WTC11 (cell line): Measurements from ENCODE around the gene NME5. TPM values are rescaled to one million over a fixed set of nuclear protein-coding genes. Genes with fewer than 3 reads are reported as not detected.

Experiments
- ATAC-seq: fragments of 200-7000 bp; cut with Tn5 transposase; 2 replicates; pipeline ENCODE4 v1.10.0; 2021; ENCODE audit warnings: mild to moderate bottlenecking, moderate library complexity
- CTCF ChIA-PET: fragments of 300-600 bp; sonication (Branson Sonifier 250); formaldehyde crosslinking; loops from one replicate; lab custom pipeline; 2021; ENCODE audit warnings: antibody characterized with exemption; lab: Charles Lee
- POLR2A ChIA-PET: fragments of 350-600 bp; sonication (Branson Sonifier 250); formaldehyde crosslinking; loops from one replicate; lab custom pipeline; 2021; ENCODE audit warnings: antibody characterized with exemption; lab: Charles Lee
- DNase-seq: peaks from one replicate; pipeline ENCODE4 v3.0.0; 2021; ENCODE audit warnings: low spot score
- H3K27ac Mint-ChIP-seq: 2 replicates; pipeline ENCODE4 v1.8.0; 2021; ENCODE audit warnings: mixed read lengths
- H3K27me3 Mint-ChIP-seq: 2 replicates; pipeline ENCODE4 v1.8.0; 2021; ENCODE audit warnings: low read depth, mild to moderate bottlenecking, moderate library complexity, mixed read lengths
- H3K36me3 Mint-ChIP-seq: 2 replicates; pipeline ENCODE4 v1.8.0; 2021; ENCODE audit warnings: mixed read lengths
- H3K4me1 Mint-ChIP-seq: 2 replicates; pipeline ENCODE4 v1.8.0; 2022; ENCODE audit warnings: mixed read lengths
- H3K4me3 Mint-ChIP-seq: 2 replicates; pipeline ENCODE4 v1.8.0; 2021; ENCODE audit warnings: mild to moderate bottlenecking, moderate library complexity, mixed read lengths
- H3K9me3 Mint-ChIP-seq: 2 replicates; pipeline ENCODE4 v1.8.0; 2021; ENCODE audit warnings: mixed read lengths
- AFF4 ChIP-seq: sonication (generic); formaldehyde crosslinking; IDR thresholded peaks from 2 replicates; pipeline ENCODE4 v1.8.1; 2023; ENCODE audit warnings: mild to moderate bottlenecking, missing genetic modification reagents, borderline replicate concordance
- CBFB ChIP-seq: sonication (generic); formaldehyde crosslinking; IDR thresholded peaks from 2 replicates; pipeline ENCODE4 v1.8.1; 2022; ENCODE audit warnings: mild to moderate bottlenecking, low read depth, missing genetic modification reagents
- CREB1 ChIP-seq: sonication (generic); formaldehyde crosslinking; IDR thresholded peaks from 2 replicates; pipeline ENCODE4 v1.8.0; 2023; ENCODE audit warnings: mild to moderate bottlenecking, missing genetic modification reagents
- E2F1 ChIP-seq: sonication (generic); formaldehyde crosslinking; IDR thresholded peaks from 2 replicates; pipeline ENCODE4 v1.8.0; 2022; ENCODE audit warnings: mild to moderate bottlenecking, missing genetic modification reagents
- JAZF1 ChIP-seq: fragments of 250-450 bp; sonication (Bioruptor Pico); IDR thresholded peaks from 2 replicates; pipeline ENCODE4 v1.9.0; 2021; ENCODE audit warnings: moderate library complexity, mild to moderate bottlenecking, inconsistent platforms
- JUN ChIP-seq: sonication (generic); formaldehyde crosslinking; IDR thresholded peaks from 2 replicates; pipeline ENCODE4 v1.8.0; 2023; ENCODE audit warnings: mild to moderate bottlenecking, missing genetic modification reagents
- KAT7 ChIP-seq: sonication (generic); formaldehyde crosslinking; IDR thresholded peaks from 2 replicates; pipeline ENCODE4 v1.8.1; 2023; ENCODE audit warnings: missing genetic modification reagents, mild to moderate bottlenecking, borderline replicate concordance
- MYBL2 ChIP-seq: sonication (generic); formaldehyde crosslinking; IDR thresholded peaks from 2 replicates; pipeline ENCODE4 v1.8.1; 2023; ENCODE audit warnings: mild to moderate bottlenecking, moderate library complexity, missing genetic modification reagents
- NFATC4 ChIP-seq: fragments of 250-450 bp; sonication (Bioruptor Pico); IDR thresholded peaks from 2 replicates; pipeline ENCODE4 v1.9.0; 2021; ENCODE audit warnings: mild to moderate bottlenecking
- PRRX2 ChIP-seq: fragments of 250-450 bp; sonication (Bioruptor Pico); IDR thresholded peaks from 2 replicates; pipeline ENCODE4 v1.8.0; 2021; ENCODE audit warnings: mild to moderate bottlenecking
- RELA ChIP-seq: sonication (generic); formaldehyde crosslinking; IDR thresholded peaks from 2 replicates; pipeline ENCODE4 v1.8.1; 2022; ENCODE audit warnings: missing genetic modification reagents, mild to moderate bottlenecking, borderline replicate concordance
- SMAD3 ChIP-seq: sonication (generic); formaldehyde crosslinking; IDR thresholded peaks from 2 replicates; pipeline ENCODE4 v1.8.0; 2022; ENCODE audit warnings: missing genetic modification reagents, mild to moderate bottlenecking, borderline replicate concordance
- STAT6 ChIP-seq: sonication (generic); formaldehyde crosslinking; conservative IDR thresholded peaks from 2 replicates; pipeline ENCODE4 v1.8.1; 2023; ENCODE audit warnings: mild to moderate bottlenecking, low read depth, missing genetic modification reagents, moderate library complexity
- TEAD4 ChIP-seq: sonication (generic); formaldehyde crosslinking; IDR thresholded peaks from 2 replicates; pipeline ENCODE4 v1.8.0; 2022; ENCODE audit warnings: mild to moderate bottlenecking, missing genetic modification reagents
- USF2 ChIP-seq: sonication (generic); formaldehyde crosslinking; IDR thresholded peaks from 2 replicates; pipeline ENCODE4 v1.8.1; 2023; ENCODE audit warnings: mild to moderate bottlenecking, missing genetic modification reagents, moderate library complexity
- ZNF263 ChIP-seq: sonication (generic); formaldehyde crosslinking; IDR thresholded peaks from 2 replicates; pipeline ENCODE4 v1.8.1; 2022; ENCODE audit warnings: low read depth, mild to moderate bottlenecking, moderate library complexity, missing genetic modification reagents
- ZNF281 ChIP-seq: sonication (generic); formaldehyde crosslinking; IDR thresholded peaks from 2 replicates; pipeline ENCODE4 v1.8.0; 2023; ENCODE audit warnings: mild to moderate bottlenecking, missing genetic modification reagents
- ZNF396 ChIP-seq: fragments of 250-450 bp; sonication (Bioruptor Pico); IDR thresholded peaks from 2 replicates; pipeline ENCODE4 v1.8.0; 2021; ENCODE audit warnings: mild to moderate bottlenecking, moderate library complexity, borderline replicate concordance
- total RNA-seq: library from RNA; stranded (reverse); gene quantifications from 3 replicates; pipeline ENCODE4 v1.2.3, GENCODE V29; 2021
- TF ChIP-seq, protein P1 (sequence below): fragments of 200-600 bp; IDR thresholded peaks from 2 replicates; pipeline ENCODE4 v1.8.0; 2022; ENCODE audit warnings: antibody characterized with exemption

The NME5 gene
- total RNA-seq, 1 experiment from 2014 or later = 0.74 TPM

GRCh38 chr5:138103319-138103637, 36.0 kb downstream of the NME5 start (continued):
- no peak for TF ChIP-seq STAT6 (CRISPR knock-in tag)
- TF ChIP-seq ZNF263 (CRISPR knock-in tag) = no peak
- TF ChIP-seq TEAD4 (CRISPR knock-in tag) = no peak
- TF ChIP-seq USF2 (CRISPR knock-in tag) = no peak
- no peak for TF ChIP-seq SMAD3
- no peak for TF ChIP-seq CREB1 (CRISPR knock-in tag)
- no peak for TF ChIP-seq JAZF1 (CRISPR knock-in tag)
- no peak for TF ChIP-seq E2F1
- TF ChIP-seq RELA (CRISPR knock-in tag) = no peak
- TF ChIP-seq MYBL2 (CRISPR knock-in tag) = no peak
- no peak for TF ChIP-seq JUN (CRISPR knock-in tag)
- TF ChIP-seq, protein P1, sequence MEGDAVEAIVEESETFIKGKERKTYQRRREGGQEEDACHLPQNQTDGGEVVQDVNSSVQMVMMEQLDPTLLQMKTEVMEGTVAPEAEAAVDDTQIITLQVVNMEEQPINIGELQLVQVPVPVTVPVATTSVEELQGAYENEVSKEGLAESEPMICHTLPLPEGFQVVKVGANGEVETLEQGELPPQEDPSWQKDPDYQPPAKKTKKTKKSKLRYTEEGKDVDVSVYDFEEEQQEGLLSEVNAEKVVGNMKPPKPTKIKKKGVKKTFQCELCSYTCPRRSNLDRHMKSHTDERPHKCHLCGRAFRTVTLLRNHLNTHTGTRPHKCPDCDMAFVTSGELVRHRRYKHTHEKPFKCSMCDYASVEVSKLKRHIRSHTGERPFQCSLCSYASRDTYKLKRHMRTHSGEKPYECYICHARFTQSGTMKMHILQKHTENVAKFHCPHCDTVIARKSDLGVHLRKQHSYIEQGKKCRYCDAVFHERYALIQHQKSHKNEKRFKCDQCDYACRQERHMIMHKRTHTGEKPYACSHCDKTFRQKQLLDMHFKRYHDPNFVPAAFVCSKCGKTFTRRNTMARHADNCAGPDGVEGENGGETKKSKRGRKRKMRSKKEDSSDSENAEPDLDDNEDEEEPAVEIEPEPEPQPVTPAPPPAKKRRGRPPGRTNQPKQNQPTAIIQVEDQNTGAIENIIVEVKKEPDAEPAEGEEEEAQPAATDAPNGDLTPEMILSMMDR = no peak
- no peak for TF ChIP-seq ZNF281 (CRISPR knock-in tag)
- TF ChIP-seq KAT7 (CRISPR knock-in tag) = no peak

DNA sequence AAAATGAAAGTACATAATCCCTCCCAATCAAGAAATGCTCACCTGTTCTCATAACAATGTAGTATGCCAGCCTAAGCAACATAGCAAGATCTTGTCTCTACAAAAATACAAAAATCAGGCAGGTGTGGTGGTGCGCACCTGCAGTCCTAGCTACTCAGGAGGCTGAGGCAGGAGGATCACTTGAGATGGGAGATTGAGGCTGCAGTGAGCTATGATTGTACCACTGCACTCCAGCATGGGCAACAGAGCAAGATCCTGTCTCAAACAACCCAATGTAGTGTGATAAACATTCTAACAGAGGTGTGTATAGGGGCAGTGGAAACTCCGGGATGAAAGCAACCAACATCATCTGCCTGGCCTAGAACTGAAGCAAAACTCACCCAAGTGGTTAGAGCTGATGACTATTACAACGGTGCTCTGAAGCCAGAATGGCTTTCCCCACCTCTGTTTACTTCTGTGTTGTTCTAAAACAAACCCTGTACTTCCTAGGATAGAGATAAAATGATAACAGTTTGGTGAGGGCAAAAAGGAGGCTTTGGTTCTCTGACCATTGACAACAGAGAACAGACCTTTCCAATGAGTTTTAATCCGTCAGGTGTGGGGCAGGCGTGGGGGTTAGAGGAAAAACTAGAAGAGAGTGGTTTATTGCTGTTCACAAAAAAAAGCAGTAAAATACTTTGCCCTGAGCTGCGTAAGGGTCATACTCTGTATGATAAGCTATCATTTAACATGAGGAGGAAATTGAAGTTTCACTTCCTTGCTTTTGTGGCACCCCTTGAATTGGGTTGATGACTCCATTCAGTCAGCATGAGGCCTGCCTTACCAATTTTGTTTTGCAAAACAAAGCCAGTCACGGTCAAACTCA, 36.5 kb downstream of the NME5 start:
- CTCF ChIA-PET = interaction anchor here (0.9 to 1.8 kb wide), 8 partner anchors 18 to 66 kb away, joined by 3 to 12 read pairs (median 4); partner anchors contain the start of gene WNT8A
- H3K4me1 Mint-ChIP-seq = peaks cover 21% of the 10 kb centered on the region
- H3K27ac Mint-ChIP-seq = no peak overlapping the region
- POLR2A ChIA-PET = interaction anchor here (0.6 to 1.0 kb wide), 2 partner anchors 14 to 83 kb away, joined by 3 read pairs; no protein-coding TSS in a partner anchor
- peaks cover 5% of the 10 kb centered on the region; the same call in 1 of the 2 replicates for H3K36me3 Mint-ChIP-seq
- ATAC-seq = peak; percentile 36
- no peaks in the 10 kb centered on the region for H3K9me3 Mint-ChIP-seq
- DNase-seq = no peak
- H3K27me3 Mint-ChIP-seq = peaks cover 79% of the 10 kb centered on the region
- no peak overlapping the region for H3K4me3 Mint-ChIP-seq
- no peak for TF ChIP-seq CBFB (CRISPR knock-in tag)
- no peak for TF ChIP-seq NFATC4
- TF ChIP-seq ZNF396 (CRISPR knock-in tag) = no peak
- TF ChIP-seq PRRX2 (CRISPR knock-in tag) = no peak
- no peak for TF ChIP-seq AFF4 (CRISPR knock-in tag)
